HG02884 (cell line): ENCODE results near the gene WWP2.
"Not testable (repeated sequence)": the region's sequence is repeated elsewhere in the genome, so short reads cannot be mapped to it uniquely, and the experiment has no call there.

Experiments used
- ATAC-seq: cut with Tn5 transposase; IDR thresholded peaks from one replicate; pipeline ENCODE4 v1.9.1; 2021; ENCODE audit warnings: mild to moderate bottlenecking, moderate library complexity; ENCODE audit not compliant: unreplicated experiment

WWP2 gene

DNA sequence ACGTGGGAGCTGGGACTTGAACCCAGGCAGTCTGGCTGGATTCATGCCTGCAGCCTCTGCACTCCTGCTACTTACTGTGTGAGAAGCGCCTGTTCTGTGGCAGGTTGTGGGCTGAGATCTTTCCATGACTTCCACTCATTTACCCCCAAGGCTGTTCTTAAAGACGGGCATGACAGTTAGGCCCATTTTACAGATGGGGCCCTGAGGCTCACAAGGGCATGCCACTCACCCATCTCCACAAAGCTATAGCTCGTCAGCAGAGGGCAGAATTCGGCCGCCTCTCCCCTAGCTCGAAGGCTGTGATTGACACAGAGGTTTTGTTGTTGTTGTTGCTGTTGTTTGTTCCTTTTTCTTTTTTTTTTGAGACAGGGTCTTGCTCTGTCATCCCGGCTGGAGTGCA is 210.8 kb downstream of the WWP2 start:
- ATAC-seq, result not testable (repeated sequence)

DNA sequence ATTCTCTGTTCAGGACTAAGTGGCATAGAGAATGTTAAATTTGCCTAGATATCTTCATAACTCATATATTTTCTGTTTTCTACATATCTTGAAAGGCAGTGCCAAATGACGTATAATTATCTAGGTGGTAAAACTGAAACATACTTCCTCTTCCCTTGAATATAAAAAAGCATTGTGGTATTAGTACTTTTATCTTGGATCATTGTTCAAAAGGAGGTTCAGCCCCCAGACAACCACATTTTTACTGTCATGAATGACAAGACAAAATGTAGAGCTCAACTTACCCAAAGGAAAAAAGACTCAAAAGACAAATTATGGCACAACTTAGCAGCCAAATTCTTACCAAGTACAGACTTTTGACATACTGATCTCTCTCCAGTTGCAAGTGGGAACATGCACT is 223.1 kb downstream of the WWP2 start:
- not testable (repeated sequence) for ATAC-seq
